ENCODE measurements around the gene FMR1NB. TPM values are rescaled to one million over a fixed set of nuclear protein-coding genes. Genes with fewer than 3 reads are reported as not detected.

The FMR1NB gene, protein sequence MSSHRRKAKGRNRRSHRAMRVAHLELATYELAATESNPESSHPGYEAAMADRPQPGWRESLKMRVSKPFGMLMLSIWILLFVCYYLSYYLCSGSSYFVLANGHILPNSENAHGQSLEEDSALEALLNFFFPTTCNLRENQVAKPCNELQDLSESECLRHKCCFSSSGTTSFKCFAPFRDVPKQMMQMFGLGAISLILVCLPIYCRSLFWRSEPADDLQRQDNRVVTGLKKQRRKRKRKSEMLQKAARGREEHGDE
- not detected for polyA plus RNA-seq (2013, experiment 1 of 2)
- not detected for polyA plus RNA-seq (2013, experiment 2 of 2)

DNA sequence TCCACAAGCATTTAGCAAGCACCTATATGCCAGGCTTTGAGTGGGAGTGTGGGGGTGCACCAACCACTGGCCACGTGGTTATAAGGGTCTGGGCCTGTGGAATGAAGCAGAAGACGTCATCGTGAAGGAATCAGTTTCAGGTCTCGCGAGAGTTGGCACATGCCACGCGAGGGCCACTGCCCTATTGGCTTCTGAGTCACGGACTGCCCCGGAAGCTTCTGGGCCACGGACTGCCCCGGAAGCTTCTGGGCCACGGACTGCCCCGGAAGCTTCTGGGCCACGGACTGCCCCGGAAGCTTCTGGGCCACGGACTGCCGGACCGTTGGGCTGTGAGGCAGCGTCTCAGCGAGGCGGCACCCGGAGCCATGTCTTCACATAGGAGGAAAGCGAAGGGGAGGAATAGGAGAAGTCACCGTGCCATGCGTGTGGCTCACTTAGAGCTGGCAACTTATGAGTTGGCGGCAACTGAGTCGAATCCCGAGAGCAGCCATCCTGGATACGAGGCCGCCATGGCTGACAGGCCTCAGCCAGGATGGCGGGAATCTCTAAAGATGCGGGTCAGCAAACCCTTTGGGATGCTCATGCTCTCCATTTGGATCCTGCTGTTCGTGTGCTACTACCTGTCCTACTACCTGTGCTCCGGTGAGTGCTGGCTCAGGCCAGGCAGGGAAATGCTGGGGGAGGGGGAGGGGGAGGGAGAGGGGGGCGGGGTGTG, at the start of gene FMR1NB:
TSS of gene FMR1NB (plus strand) at position 300 of the 715 bp plus-strand sequence. CDS start at position 366, 66 bp downstream.
- no peaks in the 10 kb centered on the region for H3K9me3 ChIP-seq (ENCODE audit: insufficient read depth, low read depth, low read length)
- H3K4me1 ChIP-seq (ENCODE audit: insufficient read depth, low read length): no peaks in the 10 kb centered on the region
- H3K9ac ChIP-seq (ENCODE audit: low read depth, low read length): no peak within 1 kb of the TSS
- no peak within 1 kb of the TSS for H3K27ac ChIP-seq (ENCODE audit: low read depth, low read length)
- no peaks in the 10 kb centered on the region for H3K36me3 ChIP-seq (ENCODE audit: insufficient read depth, low read length)
- 95% methylated on average over 33 of the region's 35 CpGs for WGBS
- H3K4me3 ChIP-seq (ENCODE audit: low read length): no peak within 1 kb of the TSS
- no peaks in the 10 kb centered on the region for H3K27me3 ChIP-seq (ENCODE audit: insufficient read depth, low read length)

DNA sequence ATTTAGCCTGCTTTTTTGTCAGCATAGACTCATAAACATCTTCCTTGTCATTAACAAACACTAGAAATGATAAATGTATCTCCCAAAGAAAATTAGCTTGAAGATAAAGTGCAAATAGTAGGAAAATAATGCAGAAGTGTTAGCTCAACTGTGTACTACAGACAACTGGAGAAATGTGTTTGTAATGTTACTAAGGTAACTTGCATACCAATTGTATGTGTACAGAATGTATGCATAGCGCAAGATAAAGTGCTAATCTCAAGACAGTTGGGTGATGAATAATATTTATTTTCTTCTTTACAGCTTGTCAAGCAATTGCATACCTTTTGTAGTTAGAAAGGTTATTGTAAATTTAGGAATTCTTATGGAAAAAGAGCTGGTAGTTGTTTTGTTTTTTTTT, 47.3 kb upstream of the FMR1NB start:
- Histone ChIP-seq H3K27ac (ENCODE audit: low read depth, low read length) (no peak overlapping the region), H3K36me3 (ENCODE audit: insufficient read depth, low read length) (peaks cover 96% of the 10 kb centered on the region), H3K27me3 (ENCODE audit: insufficient read depth, low read length) (no peaks in the 10 kb centered on the region), H3K4me1 (ENCODE audit: insufficient read depth, low read length) (no peaks in the 10 kb centered on the region), H3K9me3 (ENCODE audit: insufficient read depth, low read depth, low read length) (no peaks in the 10 kb centered on the region), H3K9ac (ENCODE audit: low read depth, low read length) (no peak overlapping the region), H3K4me3 (ENCODE audit: low read length) (no peak overlapping the region)
- WGBS: 100% methylated on average over 1 of the region's 1 CpG

DNA sequence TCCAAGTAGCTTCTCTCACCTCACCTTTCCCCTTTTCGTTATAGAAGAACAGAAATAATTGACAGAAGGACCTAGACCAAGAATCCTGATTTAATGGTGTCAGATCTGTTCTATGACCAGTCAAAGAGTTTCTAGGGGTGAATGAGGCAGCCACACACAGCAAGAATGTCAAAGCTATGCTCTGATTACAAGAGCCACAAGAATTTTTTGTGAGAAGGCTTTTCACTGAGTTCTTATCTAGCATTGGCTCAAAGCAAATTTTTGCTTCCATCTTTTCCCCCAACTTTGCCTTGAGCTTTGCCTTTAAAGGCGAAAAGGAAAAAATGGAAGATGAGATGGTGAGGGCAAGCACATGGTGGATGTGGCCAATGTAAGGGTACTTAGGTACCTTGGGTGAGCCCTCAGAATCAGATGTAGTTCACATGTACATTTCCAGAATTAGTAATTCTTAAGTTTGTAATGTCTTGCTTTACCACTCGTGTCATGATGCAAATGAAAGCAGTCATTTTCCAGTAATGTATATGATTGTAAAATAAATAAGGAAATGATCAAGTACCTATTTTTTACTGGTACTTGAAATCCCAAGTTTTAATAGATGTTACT, 45.9 kb upstream of the FMR1NB start:
- H3K9ac ChIP-seq (ENCODE audit: low read depth, low read length): no peak overlapping the region
- H3K4me3 ChIP-seq (ENCODE audit: low read length): no peak overlapping the region
- no peaks in the 10 kb centered on the region for H3K4me1 ChIP-seq (ENCODE audit: insufficient read depth, low read length)
- H3K27me3 ChIP-seq (ENCODE audit: insufficient read depth, low read length): no peaks in the 10 kb centered on the region
- 100% methylated on average over 1 of the region's 3 CpGs for WGBS
- no peaks in the 10 kb centered on the region for H3K9me3 ChIP-seq (ENCODE audit: insufficient read depth, low read depth, low read length)
- no peak overlapping the region for H3K27ac ChIP-seq (ENCODE audit: low read depth, low read length)
- peaks cover 92% of the 10 kb centered on the region for H3K36me3 ChIP-seq (ENCODE audit: insufficient read depth, low read length)

DNA sequence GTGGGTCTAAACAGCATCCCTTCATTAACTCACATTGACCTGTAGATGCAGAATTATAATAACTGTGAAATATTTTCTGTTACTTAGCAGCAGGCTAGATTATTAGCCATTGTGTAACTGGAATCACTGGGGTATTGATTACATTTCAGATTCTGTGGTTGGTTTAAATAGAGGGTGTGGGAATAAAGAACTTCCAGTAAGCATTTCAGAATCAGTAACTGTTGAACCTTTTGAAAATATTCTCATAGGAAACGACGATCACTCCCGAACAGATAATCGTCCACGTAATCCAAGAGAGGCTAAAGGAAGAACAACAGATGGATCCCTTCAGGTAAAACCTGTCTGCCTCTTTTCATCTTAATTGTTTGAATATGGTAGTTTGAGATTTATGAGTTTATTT, 35.9 kb upstream of the FMR1NB start:
- Histone ChIP-seq H3K9ac (ENCODE audit: low read depth, low read length) (no peak overlapping the region), H3K36me3 (ENCODE audit: insufficient read depth, low read length) (peaks cover 90% of the 10 kb centered on the region), H3K9me3 (ENCODE audit: insufficient read depth, low read depth, low read length) (no peaks in the 10 kb centered on the region), H3K27ac (ENCODE audit: low read depth, low read length) (no peak overlapping the region), H3K4me1 (ENCODE audit: insufficient read depth, low read length) (no peaks in the 10 kb centered on the region), H3K4me3 (ENCODE audit: low read length) (no peak overlapping the region), H3K27me3 (ENCODE audit: insufficient read depth, low read length) (no peaks in the 10 kb centered on the region)
- WGBS: 100% methylated on average over 5 of the region's 5 CpGs

DNA sequence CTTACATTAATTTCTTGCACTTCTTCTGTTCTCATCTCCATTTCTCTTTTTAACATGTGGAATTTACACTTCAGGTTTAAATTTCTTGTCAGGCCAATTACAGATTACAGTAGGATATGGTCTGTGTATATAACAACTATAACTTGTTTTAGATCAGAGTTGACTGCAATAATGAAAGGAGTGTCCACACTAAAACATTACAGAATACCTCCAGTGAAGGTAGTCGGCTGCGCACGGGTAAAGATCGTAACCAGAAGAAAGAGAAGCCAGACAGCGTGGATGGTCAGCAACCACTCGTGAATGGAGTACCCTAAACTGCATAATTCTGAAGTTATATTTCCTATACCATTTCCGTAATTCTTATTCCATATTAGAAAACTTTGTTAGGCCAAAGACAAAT, 32.6 kb upstream of the FMR1NB start:
- Histone ChIP-seq H3K9me3 (ENCODE audit: insufficient read depth, low read depth, low read length) (no peaks in the 10 kb centered on the region), H3K4me1 (ENCODE audit: insufficient read depth, low read length) (no peaks in the 10 kb centered on the region), H3K27me3 (ENCODE audit: insufficient read depth, low read length) (no peaks in the 10 kb centered on the region), H3K36me3 (ENCODE audit: insufficient read depth, low read length) (peaks cover 60% of the 10 kb centered on the region), H3K9ac (ENCODE audit: low read depth, low read length) (no peak overlapping the region), H3K4me3 (ENCODE audit: low read length) (no peak overlapping the region), H3K27ac (ENCODE audit: low read depth, low read length) (no peak overlapping the region)
- 98% methylated on average over 5 of the region's 7 CpGs for WGBS

DNA sequence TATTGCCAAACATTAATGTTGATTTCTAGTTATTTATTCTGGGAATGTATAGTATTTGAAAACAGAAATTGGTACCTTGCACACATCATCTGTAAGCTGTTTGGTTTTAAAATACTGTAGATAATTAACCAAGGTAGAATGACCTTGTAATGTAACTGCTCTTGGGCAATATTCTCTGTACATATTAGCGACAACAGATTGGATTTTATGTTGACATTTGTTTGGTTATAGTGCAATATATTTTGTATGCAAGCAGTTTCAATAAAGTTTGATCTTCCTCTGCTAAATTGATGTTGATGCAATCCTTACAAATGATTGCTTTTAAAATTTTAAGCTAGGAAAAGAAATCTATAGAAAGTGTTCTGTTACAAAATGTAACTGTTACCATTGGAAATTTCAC, 30.8 kb upstream of the FMR1NB start:
- H3K27me3 ChIP-seq (ENCODE audit: insufficient read depth, low read length): no peaks in the 10 kb centered on the region
- H3K9me3 ChIP-seq (ENCODE audit: insufficient read depth, low read depth, low read length): no peaks in the 10 kb centered on the region
- H3K9ac ChIP-seq (ENCODE audit: low read depth, low read length): no peak overlapping the region
- 100% methylated on average over 1 of the region's 1 CpG for WGBS
- peaks cover 42% of the 10 kb centered on the region for H3K36me3 ChIP-seq (ENCODE audit: insufficient read depth, low read length)
- H3K4me3 ChIP-seq (ENCODE audit: low read length): no peak overlapping the region
- no peak overlapping the region for H3K27ac ChIP-seq (ENCODE audit: low read depth, low read length)
- H3K4me1 ChIP-seq (ENCODE audit: insufficient read depth, low read length): no peaks in the 10 kb centered on the region

DNA sequence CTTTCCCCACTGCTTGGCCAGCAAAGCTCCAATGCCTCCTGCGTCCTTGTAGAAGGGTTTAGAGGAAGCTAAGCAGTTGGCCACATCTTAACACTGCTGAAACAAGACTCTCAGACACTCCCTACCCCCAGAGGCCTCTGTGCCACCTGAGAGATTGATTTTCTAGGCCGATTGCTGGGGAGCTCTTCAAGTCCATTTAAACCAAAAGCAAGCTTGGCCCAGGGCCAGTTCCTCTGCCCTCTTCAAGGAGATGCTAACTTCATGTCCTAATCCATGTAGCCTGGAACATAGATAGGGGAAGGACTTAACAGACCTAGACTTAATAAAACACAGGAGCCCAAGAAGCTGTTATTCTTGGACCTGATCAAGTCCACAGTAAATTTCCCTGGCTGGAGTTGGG, 27.2 kb upstream of the FMR1NB start:
- Histone ChIP-seq H3K27me3 (ENCODE audit: insufficient read depth, low read length) (no peaks in the 10 kb centered on the region), H3K36me3 (ENCODE audit: insufficient read depth, low read length) (peaks cover 12% of the 10 kb centered on the region), H3K9ac (ENCODE audit: low read depth, low read length) (no peak overlapping the region), H3K4me1 (ENCODE audit: insufficient read depth, low read length) (no peaks in the 10 kb centered on the region), H3K27ac (ENCODE audit: low read depth, low read length) (no peak overlapping the region), H3K4me3 (ENCODE audit: low read length) (no peak overlapping the region), H3K9me3 (ENCODE audit: insufficient read depth, low read depth, low read length) (no peaks in the 10 kb centered on the region)
- 100% methylated on average over 1 of the region's 2 CpGs for WGBS

DNA sequence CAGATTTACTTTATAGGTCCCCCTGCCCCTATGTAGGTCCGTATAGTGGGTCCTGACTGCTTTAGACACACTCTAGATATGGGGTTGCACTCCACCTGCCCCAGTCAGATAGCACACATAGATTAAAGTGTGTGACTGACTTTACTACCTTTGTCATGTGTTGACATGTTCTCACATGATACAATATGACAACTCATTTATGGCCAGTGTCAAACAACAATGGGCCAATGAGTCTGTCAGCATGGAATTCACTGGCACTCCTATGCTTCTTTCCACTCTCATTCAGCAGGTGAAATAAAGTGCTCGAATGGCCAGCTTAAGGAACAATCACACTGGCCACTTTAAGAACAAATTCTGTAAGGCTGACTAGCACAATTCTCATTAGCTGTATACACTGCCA, 23.8 kb upstream of the FMR1NB start:
- no peaks in the 10 kb centered on the region for H3K27me3 ChIP-seq (ENCODE audit: insufficient read depth, low read length)

DNA sequence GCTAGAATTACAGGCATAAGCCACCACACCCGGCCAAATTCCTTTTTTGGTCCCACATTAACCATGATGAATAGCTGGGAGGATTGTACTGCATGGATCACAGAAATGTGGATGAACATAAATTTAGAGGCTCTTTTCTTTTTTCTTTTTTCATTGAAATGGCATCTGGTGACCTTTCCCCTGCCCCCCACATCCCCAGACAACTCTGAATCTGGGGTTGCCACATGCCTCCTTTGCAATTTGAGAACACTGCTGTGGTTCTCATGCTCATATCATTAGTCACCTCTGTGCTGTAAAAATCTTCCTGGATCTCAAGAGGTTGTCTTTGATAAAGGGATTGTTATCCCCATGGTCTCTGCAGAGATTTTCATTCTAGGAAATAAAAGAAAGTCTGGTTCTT, 22.8 kb upstream of the FMR1NB start:
- H3K36me3 ChIP-seq (ENCODE audit: insufficient read depth, low read length): no peaks in the 10 kb centered on the region
- no CpG with 5 or more reads among the region's 1 CpG for WGBS
- H3K4me3 ChIP-seq (ENCODE audit: low read length): no peak overlapping the region
- no peaks in the 10 kb centered on the region for H3K9me3 ChIP-seq (ENCODE audit: insufficient read depth, low read depth, low read length)
- H3K27ac ChIP-seq (ENCODE audit: low read depth, low read length): no peak overlapping the region
- H3K4me1 ChIP-seq (ENCODE audit: insufficient read depth, low read length): no peaks in the 10 kb centered on the region
- no peaks in the 10 kb centered on the region for H3K27me3 ChIP-seq (ENCODE audit: insufficient read depth, low read length)
- no peak overlapping the region for H3K9ac ChIP-seq (ENCODE audit: low read depth, low read length)

More for the DNA sequence above, 23.8 kb upstream of the FMR1NB start:
- Histone ChIP-seq H3K9me3 (ENCODE audit: insufficient read depth, low read depth, low read length) (no peaks in the 10 kb centered on the region), H3K4me3 (ENCODE audit: low read length) (no peak overlapping the region), H3K9ac (ENCODE audit: low read depth, low read length) (no peak overlapping the region), H3K4me1 (ENCODE audit: insufficient read depth, low read length) (no peaks in the 10 kb centered on the region), H3K27ac (ENCODE audit: low read depth, low read length) (no peak overlapping the region), H3K36me3 (ENCODE audit: insufficient read depth, low read length) (no peaks in the 10 kb centered on the region)
- 94% methylated on average over 2 of the region's 2 CpGs for WGBS

DNA sequence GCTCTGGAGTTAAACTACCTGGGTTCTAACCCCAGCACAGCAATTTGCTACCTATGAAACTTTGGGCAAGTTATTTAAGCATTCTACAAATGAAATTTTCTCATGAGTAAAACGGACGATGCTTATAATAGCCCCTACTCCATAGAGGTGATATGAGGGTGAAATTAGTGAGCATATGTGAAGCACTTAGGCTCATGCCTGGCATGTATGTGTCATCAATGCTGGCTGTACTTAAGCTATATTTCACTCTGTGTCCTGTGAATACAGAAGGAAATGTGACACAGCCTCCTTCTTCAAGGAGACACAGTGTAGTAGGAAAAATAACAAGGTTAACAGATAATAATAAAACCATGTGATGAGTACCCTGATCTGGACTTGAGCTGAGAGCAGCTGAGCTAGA, 20.4 kb upstream of the FMR1NB start:
- Histone ChIP-seq H3K27me3 (ENCODE audit: insufficient read depth, low read length) (no peaks in the 10 kb centered on the region), H3K9ac (ENCODE audit: low read depth, low read length) (no peak overlapping the region)
- no CpG with 5 or more reads among the region's 2 CpGs for WGBS

DNA sequence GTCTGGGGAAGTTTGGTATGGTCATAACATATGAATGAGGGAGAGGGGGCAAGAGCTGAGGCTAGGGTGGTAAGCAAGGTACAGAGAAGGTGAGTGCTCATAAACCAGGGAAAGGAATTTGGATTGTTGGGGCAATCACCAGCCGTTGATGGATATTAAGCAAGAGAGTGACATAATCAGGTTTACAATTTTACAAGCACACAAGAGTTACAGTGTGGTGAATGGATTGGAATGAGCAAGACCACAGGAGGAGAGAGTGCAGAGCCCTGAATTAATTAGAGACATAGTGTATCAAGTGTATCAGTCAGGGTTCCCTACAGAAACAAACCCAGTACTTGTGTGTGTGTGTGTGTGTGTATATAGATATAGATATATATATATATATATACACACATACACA, 18.7 kb upstream of the FMR1NB start:
- Histone ChIP-seq H3K4me3 (ENCODE audit: low read length) (no peak overlapping the region), H3K9me3 (ENCODE audit: insufficient read depth, low read depth, low read length) (no peaks in the 10 kb centered on the region), H3K27me3 (ENCODE audit: insufficient read depth, low read length) (no peaks in the 10 kb centered on the region), H3K4me1 (ENCODE audit: insufficient read depth, low read length) (no peaks in the 10 kb centered on the region), H3K36me3 (ENCODE audit: insufficient read depth, low read length) (no peaks in the 10 kb centered on the region), H3K27ac (ENCODE audit: low read depth, low read length) (no peak overlapping the region), H3K9ac (ENCODE audit: low read depth, low read length) (no peak overlapping the region)
- 92% methylated on average over 1 of the region's 1 CpG for whole genome bisulfite sequencing

More for the DNA sequence above, 20.4 kb upstream of the FMR1NB start:
- no peak overlapping the region for H3K4me3 ChIP-seq (ENCODE audit: low read length)
- H3K4me1 ChIP-seq (ENCODE audit: insufficient read depth, low read length): no peaks in the 10 kb centered on the region
- H3K9me3 ChIP-seq (ENCODE audit: insufficient read depth, low read depth, low read length): no peaks in the 10 kb centered on the region
- H3K36me3 ChIP-seq (ENCODE audit: insufficient read depth, low read length): no peaks in the 10 kb centered on the region
- H3K27ac ChIP-seq (ENCODE audit: low read depth, low read length): no peak overlapping the region

All from HUES64 (cell line).